Ovary (tissue), 9 donors: ENCODE results near the gene AQP5. TPM values are rescaled to one million over a fixed set of nuclear protein-coding genes. Genes with fewer than 3 reads are reported as not detected.

Experiments used
- DNase-seq, 5 donors: peaks; one replicate each; pipeline ENCODE4 v3.0.0-alpha.2; 2019 to 2020
- H3K27ac ChIP-seq, 2 donors: fragments of 200-600 bp; one replicate each; pipeline versions ENCODE4 v1.5.1 to v1.8.0; 2019 to 2022
- H3K27me3 ChIP-seq: fragments of 200-600 bp; one replicate; pipeline ENCODE4 v1.8.0; 2022
- H3K36me3 ChIP-seq: fragments of 200-600 bp; sonication (generic); one replicate; pipeline ENCODE4 v1.5.1; 2019
- H3K4me1 ChIP-seq: one replicate; pipeline ENCODE4 v1.8.1; 2013; ENCODE audit warnings: mild to moderate bottlenecking, moderate library complexity; ENCODE audit not compliant: insufficient read depth
- H3K4me3 ChIP-seq: fragments of 200-600 bp; sonication (generic); one replicate; pipeline ENCODE4 v1.5.1; 2017
- H3K9me3 ChIP-seq, 2 donors: fragments of 200-600 bp in 1 of 2; sonication (generic) in 1 of 2; one replicate each; pipeline versions ENCODE4 v1.5.1 to v1.8.1; 2013 to 2019; ENCODE audit warnings: mild to moderate bottlenecking in 1 of 2, moderate library complexity in 1 of 2
- CTCF ChIP-seq, 3 donors: fragments of 450-650 bp in 2 of 3; fragments of 200-600 bp in 1 of 3; IDR thresholded peaks; one replicate each; pipeline versions ENCODE4 v1.5.1 to v1.8.0; 2016 to 2022; ENCODE audit warnings: antibody characterized with exemption in 3 of 3, mild to moderate bottlenecking in 1 of 3
- EP300 ChIP-seq: sonication (generic); formaldehyde crosslinking; IDR thresholded peaks from one replicate; pipeline ENCODE4 v1.6.1; 2017; ENCODE audit warnings: antibody characterized with exemption
- POLR2A ChIP-seq: fragments of 450-650 bp; IDR thresholded peaks from one replicate; pipeline ENCODE4 v1.6.1; 2017; ENCODE audit warnings: antibody characterized with exemption, mild to moderate bottlenecking, moderate library complexity
- whole genome bisulfite sequencing, 3 donors: extraction: QIAGEN DNeasy Blood & Tissue Kit in 1 of 3; methylation state at CpG; one replicate each; pipeline versions ENCODE4 v1.1.5 to v1.1.7; 2013 to 2017; 5-methylcytosine and 5-hydroxymethylcytosine counted together
- intact Hi-C, 4 donors: fragments of 100-400 bp; cut with DNase I; formaldehyde crosslinking; loops; one replicate each; pipeline versions ENCODE4 v1.11.0 to v1.15.1; 2022 to 2023
- polyA plus RNA-seq, 2 donors: library from polyadenylated mRNA; stranded (reverse); fragments of 200-250 nt in 1 of 2; fragments of 350-450 nt in 1 of 2; fragmentation: Illumina TruSeq in 1 of 2; extraction: RNeasy Lipid Tissue Mini Kit (QIAGEN cat#74804) in 1 of 2; gene quantifications; one replicate each; pipeline ENCODE4 v1.2.3, GENCODE V29; 2013 to 2014
- total RNA-seq, 7 donors: library from RNA; depleted of rRNA in 2 of 7; stranded (reverse); fragments of >200 nt in 2 of 7; fragmentation: NEBNext Ultra II Directional in 3 of 7; extraction: Animal tissue kit (Norgen Biotek cat#: 25700) in 3 of 7; gene quantifications; one replicate each; pipeline versions ENCODE4 v1.1.0 to v1.2.4, GENCODE V29; 2016 to 2023
- donor health status: DM: no; HTN: no; CAD: no; lungs with moderate emphysema.
- donor health status: DM: no; HTN: no; CAD: no.
- donor health status: Bipolar disorder and iron deficiency.
- donor health status: DM: yes; HTN: yes; CAD: no.
- donor health status: DM: no; HTN: no; CAD: no.
- donor health status: DM: yes; HTN: yes; CAD: no.

AQP5 gene
- total and polyA plus RNA-seq, 9 donors = 0.12 to 0.92 (median 0.50) TPM; not detected in 4

DNA sequence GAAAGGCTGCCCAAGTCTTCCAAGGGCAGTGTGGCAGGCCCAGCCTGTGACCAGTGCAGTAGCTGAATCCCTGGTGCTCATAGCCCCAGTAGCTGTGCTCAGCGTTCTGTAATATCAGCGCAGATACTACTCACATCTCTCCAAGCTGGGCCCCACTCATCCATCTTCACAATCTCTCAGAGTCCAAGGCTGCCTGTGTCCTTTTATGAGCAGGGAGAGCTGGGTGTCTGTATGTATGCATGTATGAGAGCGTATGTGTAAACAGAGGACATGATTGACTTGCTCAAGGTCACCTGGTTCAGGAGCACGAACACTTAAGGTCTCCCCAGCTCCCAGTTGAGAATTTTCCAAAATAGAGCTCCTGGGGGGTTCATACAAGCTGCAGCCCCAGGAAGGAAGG lies 16.5 kb downstream of the AQP5 start:
- intact Hi-C loops = no loop called here
- WGBS, 3 donors = 64 to 77% (median 71%) methylated on average over 4 of the region's 4 CpGs
- no peaks in the 10 kb centered on the region for H3K36me3 ChIP-seq
- no peak overlapping the region for H3K4me3 ChIP-seq
- H3K27me3 ChIP-seq = no peaks in the 10 kb centered on the region
- H3K4me1 ChIP-seq = peaks cover 5% of the 10 kb centered on the region
- H3K27ac ChIP-seq = no peak overlapping the region
- H3K9me3 ChIP-seq = no peaks in the 10 kb centered on the region
- no peak for DNase-seq
- TF ChIP-seq EP300 = no peak
- TF ChIP-seq CTCF (IDR thresholded peaks at IDR 0.05) = no peak

- intact Hi-C loops = no loop called here
- H3K4me3 ChIP-seq = no peak overlapping the region
- no peak for TF ChIP-seq EP300
- TF ChIP-seq CTCF (IDR thresholded peaks at IDR 0.05) = no peak
- no peak for TF ChIP-seq POLR2A
- no peak for DNase-seq
- peaks cover 5% of the 10 kb centered on the region for H3K4me1 ChIP-seq
- H3K9me3 ChIP-seq = no peaks in the 10 kb centered on the region
- WGBS, 3 donors = 90 to 95% (median 92%) methylated on average over 10 of the region's 10 CpGs
- H3K27me3 ChIP-seq = no peaks in the 10 kb centered on the region
- H3K36me3 ChIP-seq = no peaks in the 10 kb centered on the region
- H3K27ac ChIP-seq = no peak overlapping the region
These were observed 17.4 kb downstream of the AQP5 start for GRCh38 chr12:49979016-49979586.

DNA sequence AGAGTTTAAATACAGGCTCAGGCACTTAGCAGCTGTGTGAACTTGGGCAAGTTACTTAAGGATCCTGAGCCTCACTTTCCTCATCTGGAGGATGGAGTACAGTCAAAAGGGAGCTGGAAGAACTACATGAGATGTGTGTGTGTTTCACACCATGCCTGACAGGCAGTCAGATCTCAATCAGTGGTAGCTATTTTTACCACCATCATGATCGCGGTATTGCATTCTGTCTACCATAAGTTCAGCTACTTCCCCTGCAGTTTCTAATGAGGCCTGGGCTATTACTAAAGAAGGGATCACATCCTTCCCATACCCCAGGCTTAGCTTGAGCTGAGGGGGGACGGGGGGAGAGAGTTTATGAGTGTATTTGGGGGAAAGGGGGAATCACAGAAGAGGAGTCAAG lies 18.1 kb downstream of the AQP5 start:
- WGBS, 3 donors = 89 to 93% (median 92%) methylated on average over 3 of the region's 3 CpGs

DNA sequence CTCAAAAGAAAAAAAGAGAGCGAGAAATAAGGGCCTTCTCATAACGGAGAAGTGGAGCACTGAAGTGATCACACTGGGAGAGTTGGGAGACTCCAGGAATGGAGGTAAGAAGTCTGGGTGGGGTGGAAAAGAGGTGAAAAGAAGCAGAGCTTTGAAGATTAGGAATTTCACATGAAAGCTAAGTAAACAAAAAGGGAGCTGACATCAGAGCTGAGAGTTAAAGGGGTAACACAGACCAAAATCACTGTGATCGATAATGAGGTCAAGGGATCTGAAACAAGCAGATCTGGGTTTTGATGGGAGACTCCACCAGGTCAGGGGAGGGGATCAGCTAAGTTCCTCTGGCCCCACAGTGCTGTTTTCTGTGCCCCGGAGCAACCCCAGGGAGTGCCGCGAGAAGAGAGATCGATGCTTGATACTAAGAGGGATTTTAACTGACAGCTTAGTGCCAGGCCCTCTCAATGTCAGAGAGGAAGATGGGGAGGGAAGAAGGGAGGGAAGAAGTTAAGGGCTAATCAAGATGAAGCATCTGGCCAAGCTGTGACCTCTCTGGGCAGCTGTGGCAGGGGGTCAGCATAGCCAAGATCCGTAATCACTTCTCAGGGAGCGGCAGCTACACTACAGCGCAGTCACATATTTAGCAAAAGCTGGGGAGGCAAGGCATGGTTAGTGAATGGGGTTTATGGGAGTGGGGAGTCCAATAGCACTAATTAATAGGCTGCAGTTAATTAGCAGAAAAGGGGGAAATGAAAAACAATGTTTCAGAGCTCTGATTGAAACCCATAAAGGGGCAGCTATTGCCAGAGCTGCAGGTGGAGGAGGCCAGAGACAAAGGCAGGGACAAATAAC lies 19.1 kb downstream of the AQP5 start:
- H3K27ac ChIP-seq = no peak overlapping the region
- H3K9me3 ChIP-seq = no peaks in the 10 kb centered on the region
- no peaks in the 10 kb centered on the region for H3K27me3 ChIP-seq
- intact Hi-C loops = no loop called here
- H3K4me3 ChIP-seq = no peak overlapping the region
- H3K36me3 ChIP-seq = no peaks in the 10 kb centered on the region
- TF ChIP-seq POLR2A (no peak), CTCF (IDR thresholded peaks at IDR 0.05) (no peak)
- 91 to 96% (median 96%) methylated on average over 10 of the region's 10 CpGs for WGBS, 3 donors
- no peak for DNase-seq
- H3K4me1 ChIP-seq = no peaks in the 10 kb centered on the region

More for the DNA sequence above, 18.1 kb downstream of the AQP5 start:
- intact Hi-C loops = no loop called here
- DNase-seq = no peak
- Histone ChIP-seq H3K4me1 (peaks cover 2% of the 10 kb centered on the region), H3K27ac (no peak overlapping the region), H3K27me3 (no peaks in the 10 kb centered on the region), H3K36me3 (no peaks in the 10 kb centered on the region), H3K4me3 (no peak overlapping the region), H3K9me3 (no peaks in the 10 kb centered on the region)
- no peak for TF ChIP-seq CTCF (IDR thresholded peaks at IDR 0.05)
- TF ChIP-seq POLR2A = no peak
- TF ChIP-seq EP300 = no peak
